ENCODE measurements around the gene GKN1. TPM values are rescaled to one million over a fixed set of nuclear protein-coding genes. Genes with fewer than 3 reads are reported as not detected.

The GKN1 gene
- total RNA-seq, 1 donor from 2014 or later, result 1.9 TPM

DNA sequence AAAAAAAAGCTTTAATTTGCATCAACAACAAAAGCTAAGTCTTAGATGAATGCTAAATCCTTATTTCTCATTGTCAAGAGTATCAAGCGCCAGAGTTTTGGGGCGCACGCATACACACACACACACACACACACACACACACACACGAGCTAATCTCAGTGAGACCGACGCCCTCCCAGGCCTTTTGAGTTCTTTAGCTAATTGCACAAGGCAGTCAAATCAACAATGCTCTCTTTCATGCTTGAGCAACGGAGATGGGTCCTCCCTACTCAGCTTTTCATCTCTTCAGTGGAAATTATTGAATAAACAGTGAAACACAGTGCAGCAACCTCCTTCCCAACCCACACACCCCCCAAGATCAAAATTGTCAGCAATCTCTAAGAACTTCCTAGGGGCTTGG lies 19.2 kb downstream of the GKN1 start:
- intact Hi-C loops (cut with DNase I), result no loop called here
- Histone ChIP-seq H3K27me3 (no peaks in the 10 kb centered on the region), H3K27ac (no peak overlapping the region), H3K9me3 (no peaks in the 10 kb centered on the region), H3K4me1 (no peaks in the 10 kb centered on the region), H3K4me3 (no peak overlapping the region), H3K36me3 (no peaks in the 10 kb centered on the region)
- no peak for DNase-seq (ENCODE audit: low spot score in 2 of 2)
- TF ChIP-seq, protein P1, sequence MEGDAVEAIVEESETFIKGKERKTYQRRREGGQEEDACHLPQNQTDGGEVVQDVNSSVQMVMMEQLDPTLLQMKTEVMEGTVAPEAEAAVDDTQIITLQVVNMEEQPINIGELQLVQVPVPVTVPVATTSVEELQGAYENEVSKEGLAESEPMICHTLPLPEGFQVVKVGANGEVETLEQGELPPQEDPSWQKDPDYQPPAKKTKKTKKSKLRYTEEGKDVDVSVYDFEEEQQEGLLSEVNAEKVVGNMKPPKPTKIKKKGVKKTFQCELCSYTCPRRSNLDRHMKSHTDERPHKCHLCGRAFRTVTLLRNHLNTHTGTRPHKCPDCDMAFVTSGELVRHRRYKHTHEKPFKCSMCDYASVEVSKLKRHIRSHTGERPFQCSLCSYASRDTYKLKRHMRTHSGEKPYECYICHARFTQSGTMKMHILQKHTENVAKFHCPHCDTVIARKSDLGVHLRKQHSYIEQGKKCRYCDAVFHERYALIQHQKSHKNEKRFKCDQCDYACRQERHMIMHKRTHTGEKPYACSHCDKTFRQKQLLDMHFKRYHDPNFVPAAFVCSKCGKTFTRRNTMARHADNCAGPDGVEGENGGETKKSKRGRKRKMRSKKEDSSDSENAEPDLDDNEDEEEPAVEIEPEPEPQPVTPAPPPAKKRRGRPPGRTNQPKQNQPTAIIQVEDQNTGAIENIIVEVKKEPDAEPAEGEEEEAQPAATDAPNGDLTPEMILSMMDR (IDR thresholded peaks at IDR 0.05), result no peak

DNA sequence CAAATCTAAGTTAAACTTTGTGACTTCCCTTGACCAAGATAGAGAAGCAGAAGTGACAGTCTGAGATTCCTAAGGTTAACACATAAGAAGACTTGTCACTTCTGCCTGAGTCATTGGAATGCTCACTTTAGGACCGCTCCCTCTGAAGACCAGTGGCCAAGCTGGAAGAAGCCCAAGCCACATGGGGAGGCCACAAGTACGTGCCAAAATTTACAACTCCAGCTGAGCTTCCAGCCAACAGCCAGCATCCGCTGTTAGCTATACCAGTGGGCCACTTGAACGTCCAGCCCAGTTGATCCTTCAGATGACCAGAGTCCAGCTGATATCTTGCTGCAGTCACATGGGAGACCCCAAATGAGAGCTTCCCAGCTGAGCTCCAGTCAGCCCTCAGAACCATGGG lies 20.4 kb downstream of the GKN1 start:
- DNase-seq (ENCODE audit: low spot score in 2 of 2), result no peak
- H3K4me3 ChIP-seq, result no peak overlapping the region
- no peaks in the 10 kb centered on the region for H3K36me3 ChIP-seq
- no peaks in the 10 kb centered on the region for H3K4me1 ChIP-seq
- no peaks in the 10 kb centered on the region for H3K9me3 ChIP-seq
- TF ChIP-seq, protein P1 (IDR thresholded peaks at IDR 0.05), result no peak
- no peaks in the 10 kb centered on the region for H3K27me3 ChIP-seq
- intact Hi-C loops (cut with DNase I), result no loop called here
- no peak overlapping the region for H3K27ac ChIP-seq

DNA sequence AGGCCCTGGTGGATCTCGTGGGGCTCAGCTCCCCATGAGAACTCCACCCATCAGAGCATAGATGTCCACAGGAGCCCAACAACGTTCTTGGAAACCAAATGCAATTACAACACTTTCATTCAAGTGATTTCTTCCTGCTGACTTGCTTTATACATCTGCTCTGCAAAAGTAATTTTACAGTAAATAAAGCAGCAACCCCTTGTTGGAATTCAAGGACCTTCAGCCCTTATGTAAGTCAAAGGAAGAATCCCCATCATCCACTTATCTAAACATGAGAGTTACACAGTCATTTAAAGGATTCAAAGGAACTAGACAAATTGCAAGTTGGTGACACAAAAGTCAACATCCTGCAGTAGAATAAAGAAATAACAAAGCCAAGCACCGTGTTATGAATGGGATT lies 21.5 kb downstream of the GKN1 start:
- Histone ChIP-seq H3K27ac (no peak overlapping the region), H3K27me3 (no peaks in the 10 kb centered on the region), H3K4me1 (no peaks in the 10 kb centered on the region), H3K36me3 (no peaks in the 10 kb centered on the region), H3K9me3 (no peaks in the 10 kb centered on the region), H3K4me3 (no peak overlapping the region)
- intact Hi-C loops (cut with DNase I), result no loop called here
- no peak for DNase-seq (ENCODE audit: low spot score in 2 of 2)
- TF ChIP-seq, protein P1 (IDR thresholded peaks at IDR 0.05), result no peak

DNA sequence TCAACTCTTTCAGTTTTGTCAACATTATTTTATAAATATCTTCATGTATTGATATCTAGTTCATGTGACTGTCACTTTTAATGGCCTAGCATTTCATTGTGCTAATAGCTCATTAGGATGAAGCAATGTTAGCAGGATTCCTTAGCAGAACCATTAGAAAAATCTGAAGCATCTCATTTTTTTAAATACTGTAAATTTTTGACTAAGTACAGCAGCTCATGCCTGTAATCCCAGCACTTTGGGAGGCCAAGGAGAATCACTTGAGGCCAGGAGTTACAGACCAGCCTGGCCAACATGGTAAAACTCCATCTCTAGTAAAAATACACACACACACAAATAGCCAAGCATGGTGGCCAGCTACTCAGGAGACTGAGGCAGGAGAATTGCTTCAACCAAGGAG lies 23.0 kb downstream of the GKN1 start:
- H3K4me3 ChIP-seq, result no peak overlapping the region
- DNase-seq (ENCODE audit: low spot score in 2 of 2), result no peak
- intact Hi-C loops (cut with DNase I), result no loop called here

DNA sequence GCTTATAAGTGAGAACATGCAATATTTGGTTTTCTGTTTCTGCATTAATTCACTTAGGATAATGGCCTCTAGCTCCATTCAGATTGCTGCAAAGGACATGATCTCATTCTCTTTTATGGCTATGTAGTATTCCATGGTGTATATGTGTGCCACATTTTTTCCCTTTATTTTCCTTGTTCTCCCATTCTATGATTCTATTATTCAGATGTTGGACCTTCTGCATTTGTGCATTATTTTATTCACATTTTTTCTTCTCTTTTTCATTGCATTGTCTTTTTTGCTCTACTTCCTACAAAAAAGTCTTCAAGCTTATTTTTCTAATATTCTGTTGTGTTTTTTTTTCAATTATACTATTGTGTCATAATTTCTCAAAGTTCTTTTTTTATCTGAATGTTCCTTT lies 27.4 kb downstream of the GKN1 start:
- no peak for DNase-seq (ENCODE audit: low spot score in 2 of 2)
- intact Hi-C loops (cut with DNase I), result no loop called here
- no peaks in the 10 kb centered on the region for H3K27me3 ChIP-seq
- H3K4me3 ChIP-seq, result no peak overlapping the region
- no peaks in the 10 kb centered on the region for H3K9me3 ChIP-seq
- TF ChIP-seq, protein P1 (IDR thresholded peaks at IDR 0.05), result no peak
- H3K36me3 ChIP-seq, result no peaks in the 10 kb centered on the region
- H3K27ac ChIP-seq, result no peak overlapping the region
- no peaks in the 10 kb centered on the region for H3K4me1 ChIP-seq

More for the DNA sequence above, 23.0 kb downstream of the GKN1 start:
- H3K27ac ChIP-seq, result no peak overlapping the region
- no peaks in the 10 kb centered on the region for H3K27me3 ChIP-seq
- no peaks in the 10 kb centered on the region for H3K36me3 ChIP-seq
- TF ChIP-seq, protein P1 (IDR thresholded peaks at IDR 0.05), result no peak
- no peaks in the 10 kb centered on the region for H3K4me1 ChIP-seq
- H3K9me3 ChIP-seq, result no peaks in the 10 kb centered on the region

DNA sequence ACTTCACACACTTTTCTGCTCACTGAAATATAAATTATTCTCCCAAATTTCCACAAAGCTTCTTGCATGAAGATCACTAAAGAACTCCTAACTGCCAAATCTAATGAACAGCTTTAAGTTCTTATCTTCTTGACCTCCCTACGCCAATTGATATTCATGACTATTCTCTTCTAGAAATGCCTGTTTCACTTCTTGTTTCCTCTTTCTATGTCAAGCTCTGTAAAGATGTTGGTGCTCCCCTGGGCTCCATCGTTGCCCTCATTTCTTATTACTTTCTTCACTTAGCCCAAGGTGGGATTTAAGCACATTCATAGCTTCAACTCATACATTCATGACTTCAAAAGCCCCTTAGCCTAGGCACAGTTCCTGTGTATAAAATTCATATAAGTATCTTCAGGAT lies 29.3 kb downstream of the GKN1 start:
- no peaks in the 10 kb centered on the region for H3K9me3 ChIP-seq
- no peak overlapping the region for H3K4me3 ChIP-seq
- H3K27me3 ChIP-seq, result no peaks in the 10 kb centered on the region
- no peaks in the 10 kb centered on the region for H3K36me3 ChIP-seq
- intact Hi-C loops (cut with DNase I), result no loop called here
- no peaks in the 10 kb centered on the region for H3K4me1 ChIP-seq
- H3K27ac ChIP-seq, result no peak overlapping the region
- TF ChIP-seq, protein P1 (IDR thresholded peaks at IDR 0.05), result no peak
- DNase-seq (ENCODE audit: low spot score in 2 of 2), result no peak

All from ascending aorta (tissue), 2 donors.